Ovary (tissue), 3 donors: Measurements from ENCODE around the gene SLC4A2.

Source experiments
- CTCF ChIP-seq, 3 donors: fragments of 450-650 bp in 2 of 3; fragments of 200-600 bp in 1 of 3; IDR thresholded peaks; one replicate each; pipeline versions ENCODE4 v1.5.1 to v1.8.0; 2016 to 2022; ENCODE audit warnings: antibody characterized with exemption in 3 of 3, mild to moderate bottlenecking in 1 of 3
- POLR2A ChIP-seq: fragments of 450-650 bp; IDR thresholded peaks from one replicate; pipeline ENCODE4 v1.6.1; 2017; ENCODE audit warnings: antibody characterized with exemption, mild to moderate bottlenecking, moderate library complexity
- donor health status: DM: no; HTN: no; CAD: no.

DNA sequence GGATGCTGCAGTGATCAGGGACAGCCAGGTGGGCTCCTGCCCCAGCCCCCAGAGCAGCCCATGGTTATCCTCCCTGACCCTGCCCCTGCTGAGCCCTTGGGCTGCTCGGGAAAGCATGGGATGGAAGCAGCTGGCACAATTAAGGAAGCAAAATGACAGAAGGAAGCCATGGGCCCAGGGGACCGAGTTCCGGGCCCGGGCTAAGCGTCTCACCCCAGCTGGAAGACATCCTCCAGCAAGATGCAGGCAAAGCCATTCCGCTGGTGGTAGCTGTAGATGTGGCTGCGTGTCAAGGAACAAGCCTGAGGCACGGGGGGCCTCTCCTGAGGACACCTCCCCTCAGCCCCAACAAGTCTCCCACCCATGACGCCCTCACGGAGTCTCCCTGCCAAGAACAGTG is 36.2 kb upstream of the SLC4A2 start:
- TF ChIP-seq CTCF (IDR thresholded peaks at IDR 0.05) (no peak), POLR2A (no peak)
